ENCODE data around the gene SHOC2. TPM values are rescaled to one million over a fixed set of nuclear protein-coding genes. Genes with fewer than 3 reads are reported as not detected.

Gene SHOC2
- total and polyA plus RNA-seq, 7 experiments from 2014 or later, result 48.2 to 71.7 (median 60.2) TPM

- POLR2A ChIA-PET, result no interaction called here
- H3K4me1 Mint-ChIP-seq, result peaks cover 14 to 75% (median 71%) of the 10 kb centered on the region in 7 donors
- H3K4me3 Mint-ChIP-seq, result peak overlapping the region in 4 of 10 donors; percentile 3 to 29 (median 12)
- intact Hi-C loops (cut with micrococcal nuclease), result loop anchor here in 1 of 2 donors (5.0 kb wide), 1 partner anchor 51 kb away; no protein-coding TSS in a partner anchor
- H3K9me3 ChIP-seq (ENCODE audit: control insufficient read depth in 2 of 3, low read length in 3 of 3), result no peaks in the 10 kb centered on the region
- DNase-seq (no peak), ATAC-seq (no peak)
- H3K9me3 Mint-ChIP-seq, result peaks cover 0 to 1% (median 0%) of the 10 kb centered on the region in 11 donors
- peak overlapping the region in 1 of 9 donors; percentile 34 for H3K27ac Mint-ChIP-seq
- no peaks in the 10 kb centered on the region for H3K36me3 ChIP-seq (ENCODE audit: control insufficient read depth in 2 of 3, insufficient read depth in 3 of 3, low read length in 3 of 3)
- H3K27me3 Mint-ChIP-seq, result no peaks in the 10 kb centered on the region
- H3K27me3 ChIP-seq (ENCODE audit: control insufficient read depth in 2 of 2, insufficient read depth in 2 of 2, low read length in 2 of 2), result no peaks in the 10 kb centered on the region
- H3K4me3 ChIP-seq (ENCODE audit: low read length), result no peak overlapping the region
- H3K4me1 ChIP-seq (ENCODE audit: control insufficient read depth in 2 of 2, insufficient read depth in 2 of 2, low read length in 2 of 2), result peaks cover 0 to 9% of the 10 kb centered on the region in 2 donors
- CTCF ChIA-PET, result interaction anchor here (0.7 kb wide), 1 partner anchor 56 kb away, joined by 3 read pairs; no protein-coding TSS in a partner anchor
- peaks cover 4 to 41% (median 24%) of the 10 kb centered on the region in 5 donors for H3K36me3 Mint-ChIP-seq
- no peak overlapping the region for H3K27ac ChIP-seq (ENCODE audit: low read depth, low read length)
Measured at GRCh38 chr10:110973400-110973799, 54.0 kb downstream of the SHOC2 start.

- Mint-ChIP-seq H3K36me3 (peaks cover 17 to 54% (median 40%) of the 10 kb centered on the region in 5 donors), H3K9me3 (peaks cover 0 to 10% (median 3%) of the 10 kb centered on the region in 11 donors), H3K27ac (peak overlapping the region in 2 of 9 donors; percentile 14 to 60), H3K4me1 (peaks cover 25 to 80% (median 72%) of the 10 kb centered on the region in 7 donors), H3K27me3 (no peaks in the 10 kb centered on the region), H3K4me3 (no peak overlapping the region)
- no peaks in the 10 kb centered on the region for H3K9me3 ChIP-seq (ENCODE audit: control insufficient read depth in 2 of 3, low read length in 3 of 3)
- DNase-seq, result no peak
- no peaks in the 10 kb centered on the region for H3K27me3 ChIP-seq (ENCODE audit: control insufficient read depth in 2 of 2, insufficient read depth in 2 of 2, low read length in 2 of 2)
- peaks cover 0 to 3% of the 10 kb centered on the region in 2 donors for H3K4me1 ChIP-seq (ENCODE audit: control insufficient read depth in 2 of 2, insufficient read depth in 2 of 2, low read length in 2 of 2)
- H3K27ac ChIP-seq (ENCODE audit: low read depth, low read length), result no peak overlapping the region
- H3K36me3 ChIP-seq (ENCODE audit: control insufficient read depth in 2 of 3, insufficient read depth in 3 of 3, low read length in 3 of 3), result no peaks in the 10 kb centered on the region
- CTCF ChIA-PET, result no interaction called here
- H3K4me3 ChIP-seq (ENCODE audit: low read length), result no peak overlapping the region
- no peak for ATAC-seq
- POLR2A ChIA-PET, result interaction anchor here (0.7 kb wide), 1 partner anchor 58 kb away, joined by 3 read pairs; no protein-coding TSS in a partner anchor
- intact Hi-C loops (cut with micrococcal nuclease), result no loop called here
Measured at GRCh38 chr10:110976577-110976976, 57.2 kb downstream of the SHOC2 start.

DNA sequence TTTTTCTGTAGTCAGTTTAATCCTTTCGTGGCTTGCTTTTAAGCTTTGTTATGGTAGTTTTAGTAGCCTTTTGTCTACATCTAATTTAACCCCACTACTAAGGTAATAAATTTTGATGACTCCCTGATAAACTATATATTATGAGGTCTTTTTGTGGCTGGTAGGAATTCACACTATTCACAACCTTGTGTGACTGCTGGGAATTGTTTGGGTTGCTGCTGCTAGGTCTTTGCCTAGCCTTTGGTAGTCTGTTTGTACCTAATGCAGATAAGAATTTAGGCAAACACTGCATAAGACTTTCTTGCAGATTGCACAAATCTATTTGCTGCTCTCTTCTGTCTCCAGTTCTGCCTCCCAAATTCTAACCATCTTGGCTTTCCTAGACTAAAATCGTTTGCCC is 58.3 kb downstream of the SHOC2 start:
- Mint-ChIP-seq H3K9me3 (peaks cover 0 to 10% (median 3%) of the 10 kb centered on the region in 11 donors), H3K4me1 (peaks cover 24 to 74% (median 65%) of the 10 kb centered on the region in 7 donors), H3K36me3 (peaks cover 17 to 54% (median 39%) of the 10 kb centered on the region in 5 donors), H3K27me3 (no peaks in the 10 kb centered on the region), H3K27ac (peak overlapping the region in 3 of 9 donors; percentile 1 to 6 (median 5)), H3K4me3 (peak overlapping the region in 1 of 10 donors; percentile 8)
- ChIA-PET CTCF (no interaction called here), POLR2A (interaction anchor here (1.0 kb wide), 1 partner anchor 23 kb away, joined by 3 read pairs; no protein-coding TSS in a partner anchor)
- Histone ChIP-seq H3K9me3 (ENCODE audit: control insufficient read depth in 2 of 3, low read length in 3 of 3) (no peaks in the 10 kb centered on the region), H3K4me1 (ENCODE audit: control insufficient read depth in 2 of 2, insufficient read depth in 2 of 2, low read length in 2 of 2) (peaks cover 0 to 3% of the 10 kb centered on the region in 2 donors), H3K27me3 (ENCODE audit: control insufficient read depth in 2 of 2, insufficient read depth in 2 of 2, low read length in 2 of 2) (no peaks in the 10 kb centered on the region), H3K27ac (ENCODE audit: low read depth, low read length) (no peak overlapping the region), H3K36me3 (ENCODE audit: control insufficient read depth in 2 of 3, insufficient read depth in 3 of 3, low read length in 3 of 3) (no peaks in the 10 kb centered on the region), H3K4me3 (ENCODE audit: low read length) (no peak overlapping the region)
- DNase-seq (no peak), ATAC-seq (no peak)
- intact Hi-C loops (cut with micrococcal nuclease), result no loop called here

DNA sequence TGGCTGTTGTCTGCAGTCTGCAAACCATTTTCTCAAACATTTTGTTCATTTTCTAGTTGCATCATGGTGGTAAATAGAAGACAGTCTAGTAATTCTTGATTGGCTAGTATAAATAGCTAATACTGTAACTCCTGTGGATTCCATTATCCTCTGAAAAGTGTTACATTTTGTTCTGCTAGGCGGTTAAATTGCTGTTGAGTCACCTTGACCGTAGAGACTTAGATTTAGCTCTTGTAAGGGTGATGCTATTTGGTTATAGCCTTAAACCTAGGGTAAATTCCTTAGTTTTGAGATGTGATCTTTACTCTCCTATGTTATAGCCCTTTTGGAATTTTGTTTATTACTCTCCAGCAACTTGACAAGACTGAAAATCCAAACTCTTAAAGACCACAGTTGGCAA is 58.8 kb downstream of the SHOC2 start:
- H3K27me3 Mint-ChIP-seq, result no peaks in the 10 kb centered on the region
- H3K9me3 ChIP-seq (ENCODE audit: control insufficient read depth in 2 of 3, low read length in 3 of 3), result no peaks in the 10 kb centered on the region
- H3K4me3 ChIP-seq (ENCODE audit: low read length), result no peak overlapping the region
- no peak overlapping the region for H3K27ac ChIP-seq (ENCODE audit: low read depth, low read length)
- ATAC-seq, result no peak
- H3K4me3 Mint-ChIP-seq, result peak overlapping the region in 2 of 10 donors; percentile 15 to 32
- H3K4me1 Mint-ChIP-seq, result peaks cover 22 to 73% (median 64%) of the 10 kb centered on the region in 7 donors
- no peak for DNase-seq
- CTCF ChIA-PET, result no interaction called here
- peaks cover 0 to 3% of the 10 kb centered on the region in 2 donors for H3K4me1 ChIP-seq (ENCODE audit: control insufficient read depth in 2 of 2, insufficient read depth in 2 of 2, low read length in 2 of 2)
- POLR2A ChIA-PET, result interaction anchor here (1.0 kb wide), 1 partner anchor 24 kb away, joined by 3 read pairs; no protein-coding TSS in a partner anchor
- H3K36me3 Mint-ChIP-seq, result peaks cover 17 to 55% (median 38%) of the 10 kb centered on the region in 5 donors
- H3K36me3 ChIP-seq (ENCODE audit: control insufficient read depth in 2 of 3, insufficient read depth in 3 of 3, low read length in 3 of 3), result no peaks in the 10 kb centered on the region
- intact Hi-C loops (cut with micrococcal nuclease), result no loop called here
- H3K27ac Mint-ChIP-seq, result peak overlapping the region in 3 of 9 donors; percentile 1 to 6 (median 5)
- H3K9me3 Mint-ChIP-seq, result peaks cover 0 to 10% (median 3%) of the 10 kb centered on the region in 11 donors
- H3K27me3 ChIP-seq (ENCODE audit: control insufficient read depth in 2 of 2, insufficient read depth in 2 of 2, low read length in 2 of 2), result no peaks in the 10 kb centered on the region

DNA sequence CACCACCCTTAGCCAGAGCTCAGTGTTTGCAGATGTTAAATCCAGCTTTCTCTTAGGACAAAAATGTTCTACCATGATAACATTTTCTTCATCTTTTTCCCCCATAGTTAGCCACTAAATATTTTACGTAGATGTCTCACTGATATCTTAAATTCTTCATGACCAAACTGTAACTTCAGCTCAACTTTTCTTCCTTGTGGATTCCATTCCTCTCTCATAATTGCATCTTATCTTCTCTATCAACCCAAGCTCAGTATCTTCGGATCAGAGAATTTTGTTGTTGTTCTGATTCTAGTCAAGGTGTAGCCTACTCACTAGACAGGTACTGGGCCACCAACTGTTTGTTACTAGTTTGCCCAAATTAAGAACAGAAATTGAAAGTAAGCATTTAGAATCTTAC is 60.2 kb downstream of the SHOC2 start:
- Mint-ChIP-seq H3K27me3 (no peaks in the 10 kb centered on the region), H3K4me1 (peaks cover 23 to 75% (median 67%) of the 10 kb centered on the region in 7 donors), H3K9me3 (peaks cover 0 to 10% (median 3%) of the 10 kb centered on the region in 11 donors), H3K27ac (peak overlapping the region in 4 of 9 donors; percentile 1 to 34 (median 30)), H3K36me3 (peaks cover 17 to 62% (median 45%) of the 10 kb centered on the region in 5 donors), H3K4me3 (peak overlapping the region in 4 of 10 donors; percentile 10 to 38 (median 20))
- ChIA-PET POLR2A (no interaction called here), CTCF (no interaction called here)
- intact Hi-C loops (cut with micrococcal nuclease), result loop anchor here (2.0 kb wide), 2 partner anchors 13 to 15 kb away; no protein-coding TSS in a partner anchor
- Histone ChIP-seq H3K4me1 (ENCODE audit: control insufficient read depth in 2 of 2, insufficient read depth in 2 of 2, low read length in 2 of 2) (peaks cover 0 to 3% of the 10 kb centered on the region in 2 donors), H3K4me3 (ENCODE audit: low read length) (no peak overlapping the region), H3K27ac (ENCODE audit: low read depth, low read length) (no peak overlapping the region), H3K36me3 (ENCODE audit: control insufficient read depth in 2 of 3, insufficient read depth in 3 of 3, low read length in 3 of 3) (no peaks in the 10 kb centered on the region), H3K9me3 (ENCODE audit: control insufficient read depth in 2 of 3, low read length in 3 of 3) (no peaks in the 10 kb centered on the region), H3K27me3 (ENCODE audit: control insufficient read depth in 2 of 2, insufficient read depth in 2 of 2, low read length in 2 of 2) (no peaks in the 10 kb centered on the region)
- ATAC-seq (no peak), DNase-seq (no peak)

- Mint-ChIP-seq H3K27me3 (no peaks in the 10 kb centered on the region), H3K9me3 (peaks cover 0 to 10% (median 3%) of the 10 kb centered on the region in 11 donors), H3K4me3 (peak overlapping the region in 6 of 10 donors; percentile 2 to 68 (median 20)), H3K4me1 (peaks cover 25 to 76% (median 64%) of the 10 kb centered on the region in 7 donors), H3K36me3 (peaks cover 17 to 62% (median 52%) of the 10 kb centered on the region in 5 donors), H3K27ac (peak overlapping the region in 3 of 9 donors; percentile 21 to 63 (median 52))
- Histone ChIP-seq H3K9me3 (ENCODE audit: control insufficient read depth in 2 of 3, low read length in 3 of 3) (no peaks in the 10 kb centered on the region), H3K4me3 (ENCODE audit: low read length) (no peak overlapping the region), H3K36me3 (ENCODE audit: control insufficient read depth in 2 of 3, insufficient read depth in 3 of 3, low read length in 3 of 3) (no peaks in the 10 kb centered on the region), H3K27me3 (ENCODE audit: control insufficient read depth in 2 of 2, insufficient read depth in 2 of 2, low read length in 2 of 2) (no peaks in the 10 kb centered on the region), H3K4me1 (ENCODE audit: control insufficient read depth in 2 of 2, insufficient read depth in 2 of 2, low read length in 2 of 2) (peaks cover 0 to 3% of the 10 kb centered on the region in 2 donors), H3K27ac (ENCODE audit: low read depth, low read length) (no peak overlapping the region)
- ATAC-seq, result no peak
- intact Hi-C loops (cut with micrococcal nuclease), result loop anchor here (2.0 kb wide), 2 partner anchors 14 to 16 kb away; no protein-coding TSS in a partner anchor
- POLR2A ChIA-PET, result no interaction called here
- CTCF ChIA-PET, result no interaction called here
- no peak for DNase-seq
Measured at GRCh38 chr10:110980807-110981206, 61.4 kb downstream of the SHOC2 start.

Measured in naive thymus-derived CD4-positive, alpha-beta T cell (primary cell).